ENCODE results near the gene RIT2. TPM values are rescaled to one million over a fixed set of nuclear protein-coding genes. Genes with fewer than 3 reads are reported as not detected.

The RIT2 gene
- total and polyA plus RNA-seq, 2 experiments from 2014 or later: not detected

DNA sequence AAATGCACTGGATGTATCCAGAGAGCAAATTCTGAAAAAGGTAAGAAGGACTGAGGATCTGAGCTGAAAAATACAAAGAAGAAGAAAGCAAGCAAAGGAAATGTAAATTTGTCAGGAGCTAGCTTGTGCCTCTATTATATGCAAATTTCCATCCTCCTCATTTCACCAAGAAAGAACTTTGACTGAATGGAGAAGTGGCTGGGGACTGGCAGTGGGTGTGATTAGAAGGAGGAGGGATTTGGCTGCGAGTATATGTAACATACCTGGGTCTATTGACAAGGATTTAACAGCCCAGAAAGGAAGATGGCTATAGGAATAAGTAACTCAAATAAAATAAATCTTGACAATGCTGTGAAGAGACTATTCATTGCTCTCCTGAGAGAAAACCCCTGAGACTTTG is 19.4 kb upstream of the RIT2 start:
- Histone ChIP-seq H3K36me3 (no peaks in the 10 kb centered on the region), H3K27me3 (no peaks in the 10 kb centered on the region), H3K4me1 (ENCODE audit: low read depth) (no peaks in the 10 kb centered on the region), H3K9me3 (ENCODE audit: low read depth) (no peaks in the 10 kb centered on the region), H3K27ac (no peak overlapping the region), H3K4me3 (no peak overlapping the region)
- TF ChIP-seq, protein P1, sequence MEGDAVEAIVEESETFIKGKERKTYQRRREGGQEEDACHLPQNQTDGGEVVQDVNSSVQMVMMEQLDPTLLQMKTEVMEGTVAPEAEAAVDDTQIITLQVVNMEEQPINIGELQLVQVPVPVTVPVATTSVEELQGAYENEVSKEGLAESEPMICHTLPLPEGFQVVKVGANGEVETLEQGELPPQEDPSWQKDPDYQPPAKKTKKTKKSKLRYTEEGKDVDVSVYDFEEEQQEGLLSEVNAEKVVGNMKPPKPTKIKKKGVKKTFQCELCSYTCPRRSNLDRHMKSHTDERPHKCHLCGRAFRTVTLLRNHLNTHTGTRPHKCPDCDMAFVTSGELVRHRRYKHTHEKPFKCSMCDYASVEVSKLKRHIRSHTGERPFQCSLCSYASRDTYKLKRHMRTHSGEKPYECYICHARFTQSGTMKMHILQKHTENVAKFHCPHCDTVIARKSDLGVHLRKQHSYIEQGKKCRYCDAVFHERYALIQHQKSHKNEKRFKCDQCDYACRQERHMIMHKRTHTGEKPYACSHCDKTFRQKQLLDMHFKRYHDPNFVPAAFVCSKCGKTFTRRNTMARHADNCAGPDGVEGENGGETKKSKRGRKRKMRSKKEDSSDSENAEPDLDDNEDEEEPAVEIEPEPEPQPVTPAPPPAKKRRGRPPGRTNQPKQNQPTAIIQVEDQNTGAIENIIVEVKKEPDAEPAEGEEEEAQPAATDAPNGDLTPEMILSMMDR (IDR thresholded peaks at IDR 0.05; ENCODE audit: low read depth, low read length): no peak
- DNase-seq (ENCODE audit: low read depth in 1 of 2, low spot score in 1 of 2): no peak

- Histone ChIP-seq H3K4me1 (ENCODE audit: low read depth) (no peaks in the 10 kb centered on the region), H3K4me3 (no peak overlapping the region), H3K9me3 (ENCODE audit: low read depth) (no peaks in the 10 kb centered on the region), H3K27me3 (no peaks in the 10 kb centered on the region), H3K36me3 (no peaks in the 10 kb centered on the region), H3K27ac (no peak overlapping the region)
- no peak for DNase-seq (ENCODE audit: low read depth in 1 of 2, low spot score in 1 of 2)
- TF ChIP-seq, protein P1 (IDR thresholded peaks at IDR 0.05; ENCODE audit: low read depth, low read length): no peak
Measured at GRCh38 chr18:43130716-43131260, 15.3 kb upstream of the RIT2 start.

GRCh38 chr18:43129946-43130524 is 14.6 kb upstream of the RIT2 start:
- Histone ChIP-seq H3K27ac (no peak overlapping the region), H3K9me3 (ENCODE audit: low read depth) (no peaks in the 10 kb centered on the region), H3K4me3 (no peak overlapping the region), H3K4me1 (ENCODE audit: low read depth) (no peaks in the 10 kb centered on the region), H3K36me3 (no peaks in the 10 kb centered on the region), H3K27me3 (no peaks in the 10 kb centered on the region)
- TF ChIP-seq, protein P1 (IDR thresholded peaks at IDR 0.05; ENCODE audit: low read depth, low read length): no peak
- peak in 1 of 2 donors; percentile 7 for DNase-seq (ENCODE audit: low read depth in 1 of 2, low spot score in 1 of 2)

DNA sequence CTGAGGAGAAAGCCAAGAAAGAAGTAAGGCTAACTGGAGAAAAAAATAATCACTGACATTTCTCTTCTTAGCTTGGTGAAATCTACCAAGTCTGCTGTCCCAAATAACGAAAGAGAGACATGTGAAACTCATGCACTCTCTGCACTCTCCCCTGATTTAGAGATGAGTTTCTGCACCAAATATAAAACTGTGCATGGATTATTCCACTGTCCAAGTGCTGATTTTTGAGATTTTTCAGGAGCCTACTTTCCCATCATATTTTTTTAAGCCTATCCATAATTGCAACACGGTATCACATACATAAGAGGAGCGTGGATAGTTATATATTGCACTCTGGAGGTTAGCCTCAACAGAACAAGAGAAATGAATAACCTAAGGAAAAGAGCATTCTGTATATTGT is 10.0 kb upstream of the RIT2 start:
- Histone ChIP-seq H3K36me3 (no peaks in the 10 kb centered on the region), H3K27me3 (no peaks in the 10 kb centered on the region), H3K27ac (no peak overlapping the region), H3K4me1 (ENCODE audit: low read depth) (no peaks in the 10 kb centered on the region), H3K9me3 (ENCODE audit: low read depth) (no peaks in the 10 kb centered on the region), H3K4me3 (no peak overlapping the region)
- TF ChIP-seq, protein P1 (IDR thresholded peaks at IDR 0.05; ENCODE audit: low read depth, low read length): no peak
- no peak for DNase-seq (ENCODE audit: low read depth in 1 of 2, low spot score in 1 of 2)

DNA sequence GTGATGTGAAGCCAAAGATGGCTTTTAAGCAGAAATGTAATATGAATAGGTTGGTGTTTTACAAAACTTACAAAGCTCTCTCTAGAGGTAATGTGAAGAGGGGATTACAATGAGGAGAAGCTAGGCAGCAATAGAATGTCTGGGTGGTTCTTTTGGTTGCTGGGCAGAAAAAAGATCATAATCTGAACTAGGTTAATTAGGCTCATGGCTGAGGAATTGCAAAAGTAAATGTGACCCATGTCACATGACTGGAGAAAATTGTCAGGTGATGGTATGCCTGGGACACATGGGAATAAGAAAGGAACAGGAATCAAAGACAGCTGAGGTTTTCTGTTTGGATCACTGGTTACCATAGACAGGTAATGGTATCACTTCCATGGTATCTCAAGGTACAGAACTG is 7.5 kb upstream of the RIT2 start:
- H3K36me3 ChIP-seq: no peaks in the 10 kb centered on the region
- H3K4me3 ChIP-seq: no peak overlapping the region
- no peak for DNase-seq (ENCODE audit: low read depth in 1 of 2, low spot score in 1 of 2)
- no peaks in the 10 kb centered on the region for H3K4me1 ChIP-seq (ENCODE audit: low read depth)
- H3K27ac ChIP-seq: no peak overlapping the region
- H3K27me3 ChIP-seq: no peaks in the 10 kb centered on the region
- H3K9me3 ChIP-seq (ENCODE audit: low read depth): no peaks in the 10 kb centered on the region
- TF ChIP-seq, protein P1 (IDR thresholded peaks at IDR 0.05; ENCODE audit: low read depth, low read length): no peak
